Subcutaneous adipose tissue (tissue), 4 donors: ENCODE measurements around the gene CAPS. TPM values are rescaled to one million over a fixed set of nuclear protein-coding genes. Genes with fewer than 3 reads are reported as not detected.

Experiments
- total RNA-seq, 4 donors: library from RNA; depleted of rRNA; stranded (reverse); fragments of >200 nt; gene quantifications; one replicate each; pipeline ENCODE4 v1.1.0, GENCODE V29; 2016
- TF ChIP-seq, protein P1 (sequence below): fragments of 450-650 bp; IDR thresholded peaks from one replicate; pipeline ENCODE4 v1.5.1; 2016; ENCODE audit warnings: low read depth, mild to moderate bottlenecking, control low read depth, antibody characterized with exemption, moderate library complexity

The CAPS gene
- total RNA-seq, 4 donors from 2014 or later: 1.5 to 13.4 (median 6.6) TPM

DNA sequence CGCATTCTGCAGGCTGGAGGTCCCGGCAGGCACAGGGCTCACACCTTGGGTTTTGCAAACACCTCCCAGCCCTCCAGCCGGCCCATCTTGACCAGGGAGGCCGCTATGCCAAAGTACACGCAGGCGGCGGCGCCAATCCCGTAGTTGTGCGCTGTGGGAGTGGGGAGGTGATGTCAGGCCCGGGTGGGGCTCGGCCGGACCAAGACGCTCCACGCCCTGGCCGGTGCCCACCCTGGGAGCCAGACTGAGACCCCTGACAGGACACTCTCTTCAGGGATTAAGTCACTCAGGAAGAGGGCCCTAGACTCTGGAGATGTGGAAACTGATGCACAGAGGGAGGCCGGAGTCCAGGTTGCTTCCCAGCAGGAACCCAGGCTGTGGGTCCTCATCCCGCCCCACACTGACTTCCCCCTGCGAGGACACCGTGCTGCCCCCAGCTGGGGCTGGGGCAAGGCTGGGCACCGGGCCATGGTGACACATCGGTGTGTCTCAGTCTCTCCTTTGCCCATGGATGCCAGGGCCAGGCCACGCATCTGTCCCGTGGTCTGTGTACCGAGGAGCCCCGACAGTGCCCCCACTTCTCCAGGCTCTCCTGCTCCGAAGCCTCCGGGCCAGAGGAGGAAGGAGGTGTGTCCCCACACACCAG lies 19.2 kb upstream of the CAPS start:
- TF ChIP-seq, protein P1, sequence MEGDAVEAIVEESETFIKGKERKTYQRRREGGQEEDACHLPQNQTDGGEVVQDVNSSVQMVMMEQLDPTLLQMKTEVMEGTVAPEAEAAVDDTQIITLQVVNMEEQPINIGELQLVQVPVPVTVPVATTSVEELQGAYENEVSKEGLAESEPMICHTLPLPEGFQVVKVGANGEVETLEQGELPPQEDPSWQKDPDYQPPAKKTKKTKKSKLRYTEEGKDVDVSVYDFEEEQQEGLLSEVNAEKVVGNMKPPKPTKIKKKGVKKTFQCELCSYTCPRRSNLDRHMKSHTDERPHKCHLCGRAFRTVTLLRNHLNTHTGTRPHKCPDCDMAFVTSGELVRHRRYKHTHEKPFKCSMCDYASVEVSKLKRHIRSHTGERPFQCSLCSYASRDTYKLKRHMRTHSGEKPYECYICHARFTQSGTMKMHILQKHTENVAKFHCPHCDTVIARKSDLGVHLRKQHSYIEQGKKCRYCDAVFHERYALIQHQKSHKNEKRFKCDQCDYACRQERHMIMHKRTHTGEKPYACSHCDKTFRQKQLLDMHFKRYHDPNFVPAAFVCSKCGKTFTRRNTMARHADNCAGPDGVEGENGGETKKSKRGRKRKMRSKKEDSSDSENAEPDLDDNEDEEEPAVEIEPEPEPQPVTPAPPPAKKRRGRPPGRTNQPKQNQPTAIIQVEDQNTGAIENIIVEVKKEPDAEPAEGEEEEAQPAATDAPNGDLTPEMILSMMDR: no peak

DNA sequence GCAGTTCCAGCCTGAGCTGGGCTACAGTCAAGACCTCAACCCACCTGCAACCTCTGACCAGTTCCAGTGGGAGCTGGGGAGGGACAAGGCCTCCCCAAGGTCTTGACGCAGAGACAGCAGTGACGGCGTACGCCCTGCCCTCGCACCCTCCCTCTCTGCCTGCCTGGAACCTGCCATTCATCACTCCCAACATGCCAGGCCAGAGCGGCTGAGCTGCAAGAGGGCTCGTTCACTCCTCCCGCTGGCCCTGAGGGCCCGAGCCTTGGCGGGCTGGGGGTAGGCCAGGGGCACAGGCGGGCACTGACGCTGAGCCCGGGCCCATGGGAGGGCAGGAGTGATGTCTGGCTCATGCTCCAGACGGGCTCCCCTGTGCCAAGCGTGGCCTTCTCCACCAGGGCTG lies 18.6 kb upstream of the CAPS start:
- TF ChIP-seq, protein P1: no peak

DNA sequence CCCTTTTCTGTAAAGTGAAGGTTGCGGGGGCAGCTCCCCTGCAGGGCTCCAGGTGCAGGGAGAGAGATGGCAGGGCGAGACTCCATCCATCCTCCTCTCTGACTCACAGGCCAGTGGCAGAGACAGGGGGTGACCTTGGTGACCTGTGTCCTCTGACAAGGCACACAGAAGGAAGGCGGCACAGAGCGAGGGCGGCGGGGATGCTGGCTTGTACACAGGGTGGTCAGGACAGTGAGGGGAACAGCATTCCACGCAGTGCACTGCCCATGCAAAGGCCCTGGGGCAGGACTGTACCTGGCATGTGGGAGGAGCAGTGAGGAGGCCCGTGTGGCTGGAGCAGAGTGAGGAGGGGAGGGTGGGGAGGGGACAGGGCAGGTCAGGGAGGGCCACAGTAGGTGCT lies 18.2 kb upstream of the CAPS start:
- TF ChIP-seq, protein P1: no peak

DNA sequence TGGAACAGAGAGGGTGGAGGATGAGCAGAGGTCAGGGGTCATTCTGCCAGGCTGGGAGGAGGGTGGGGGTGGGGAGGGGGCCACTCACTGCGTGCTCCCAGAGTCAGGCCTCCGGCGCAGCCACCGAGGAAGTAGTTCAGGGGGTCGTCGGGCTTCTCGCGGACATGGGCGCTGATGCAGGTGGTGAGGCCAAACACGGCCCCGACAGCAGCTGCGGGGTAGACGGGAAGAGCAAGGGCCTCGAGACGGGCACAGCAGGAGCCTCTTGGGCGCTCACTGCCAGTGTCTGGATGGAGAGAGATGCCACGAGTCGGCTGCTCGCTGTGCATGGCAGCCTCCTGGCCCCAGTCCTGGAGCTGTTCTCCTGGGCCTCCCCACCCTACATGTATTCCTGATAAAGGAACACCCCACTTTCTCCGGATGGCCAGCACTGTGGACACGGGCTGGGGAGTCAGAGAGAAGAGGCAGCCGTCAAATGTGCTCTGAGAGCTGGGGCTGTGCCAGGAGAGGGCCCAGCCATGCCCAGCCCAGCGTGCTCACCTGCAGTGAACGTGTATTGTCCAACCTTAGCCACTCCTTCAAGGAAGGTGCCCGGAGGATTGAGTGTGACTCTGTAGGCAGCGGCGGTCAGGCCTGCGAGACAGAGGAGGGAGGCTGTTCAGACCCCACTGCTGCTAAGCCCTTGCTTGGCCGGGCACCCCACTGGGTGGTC lies 17.5 kb upstream of the CAPS start:
- TF ChIP-seq, protein P1: no peak

DNA sequence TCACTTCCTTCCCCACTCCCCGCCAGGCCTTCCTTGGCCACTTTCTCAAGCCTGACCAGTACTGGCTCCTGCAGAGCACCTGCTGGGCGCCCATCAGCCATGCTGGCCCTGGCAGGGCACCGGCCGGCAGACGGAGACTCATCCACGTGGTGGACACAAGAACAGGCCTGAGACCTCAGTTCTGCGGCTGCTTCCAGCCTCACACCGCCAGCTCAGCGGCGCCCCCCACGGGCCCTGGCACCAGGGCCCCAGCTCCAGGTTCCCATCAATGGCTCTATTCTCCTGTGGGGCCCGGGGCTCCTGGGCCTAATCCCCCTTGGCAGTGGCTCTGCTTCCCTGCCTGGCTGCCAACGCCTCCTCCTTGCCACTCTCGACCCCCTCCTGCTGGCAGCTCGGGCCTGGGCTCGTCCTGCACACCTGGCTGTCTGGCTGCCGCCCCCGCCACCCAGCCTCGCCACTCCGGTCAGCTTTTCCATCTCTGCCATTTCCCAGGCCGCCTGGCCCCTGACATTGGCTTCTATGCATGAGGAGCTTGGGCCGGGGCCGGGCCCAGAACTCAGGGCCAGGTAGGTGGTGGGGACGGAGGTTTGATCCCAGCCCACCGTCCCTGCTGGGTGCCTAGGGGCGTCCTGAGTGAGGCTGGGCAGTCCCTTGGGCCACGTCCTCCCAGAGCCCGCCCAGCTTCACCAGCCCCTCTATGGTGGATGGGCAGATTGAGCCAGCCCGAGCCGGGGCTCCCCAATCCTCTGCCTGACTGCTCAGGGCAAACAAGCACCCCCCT lies 16.7 kb upstream of the CAPS start:
- TF ChIP-seq, protein P1: no peak

DNA sequence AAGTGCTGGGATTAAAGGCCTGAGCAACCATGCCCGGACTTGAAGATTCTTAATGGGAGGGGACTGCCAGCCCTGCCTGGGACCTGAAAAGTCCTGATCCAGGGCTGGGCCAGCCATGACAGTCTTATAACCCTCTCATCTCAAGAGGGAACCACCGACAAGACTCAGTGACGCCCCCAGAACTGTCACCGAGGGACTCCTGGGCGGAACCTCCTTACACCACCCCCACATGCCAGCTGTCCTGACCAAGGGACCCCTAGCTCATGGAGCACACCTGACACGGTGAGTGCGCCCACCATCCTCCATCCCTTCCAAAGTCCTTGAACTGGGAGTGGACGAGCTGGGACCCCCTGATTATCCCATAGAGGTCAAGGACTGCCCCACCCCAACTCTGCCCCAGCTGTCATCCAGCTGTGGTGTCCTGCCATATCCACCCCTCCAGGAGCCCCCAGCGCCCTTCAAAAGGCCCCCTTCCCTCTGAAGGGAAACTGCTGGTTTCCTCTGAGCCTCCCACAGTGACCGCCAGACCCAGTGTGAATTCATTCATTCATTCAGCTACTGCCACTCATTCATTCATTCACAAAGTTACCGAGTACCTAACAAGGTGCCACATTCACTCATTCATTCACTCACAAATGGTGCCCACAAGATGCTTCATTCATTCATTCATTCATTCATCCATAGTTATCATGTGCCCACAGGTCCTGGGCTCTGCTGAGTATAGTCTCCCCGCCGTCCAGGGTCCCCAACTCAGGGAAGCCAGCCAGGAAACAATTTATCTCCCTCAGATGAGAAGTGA lies 14.1 kb upstream of the CAPS start:
- TF ChIP-seq, protein P1: no peak
